ENCODE data around the gene SIPA1L3. TPM values are rescaled to one million over a fixed set of nuclear protein-coding genes. Genes with fewer than 3 reads are reported as not detected.

The SIPA1L3 gene
- total RNA-seq, 6 experiments from 2014 or later, result 9.1 to 20.4 (median 14.9) TPM

GRCh38 chr19:37992761-37993160 is 85.8 kb downstream of the SIPA1L3 start:
- Histone ChIP-seq H3K27ac (no peak overlapping the region), H3K4me1 (peaks cover 0 to 30% (median 8%) of the 10 kb centered on the region in 4 donors)
- intact Hi-C loops (cut with DNase I), result no loop called here

GRCh38 chr19:37994823-37995130 is 87.8 kb downstream of the SIPA1L3 start:
- H3K27ac ChIP-seq, result no peak overlapping the region
- 35% methylated on average over 2 of the region's 8 CpGs for WGBS (ENCODE audit: insufficient coverage, low coverage, low lambda C conversion rate, missing lambda C conversion rate)
- intact Hi-C loops (cut with DNase I), result no loop called here
- H3K27me3 ChIP-seq, result no peaks in the 10 kb centered on the region
- H3K4me1 ChIP-seq, result peaks cover 0 to 18% (median 0%) of the 10 kb centered on the region in 4 donors
- H3K4me3 ChIP-seq, result no peak overlapping the region
- no peaks in the 10 kb centered on the region for H3K9me3 ChIP-seq
- DNase-seq (no peak), ATAC-seq (no peak)
- no peaks in the 10 kb centered on the region for H3K36me3 ChIP-seq
- no peak for TF ChIP-seq CTCF (IDR thresholded peaks at IDR 0.05)
- no peak for TF ChIP-seq POLR2A (IDR thresholded peaks at IDR 0.05)

More at GRCh38 chr19:37992761-37993160, 85.8 kb downstream of the SIPA1L3 start:
- no peaks in the 10 kb centered on the region for H3K9me3 ChIP-seq
- DNase-seq, result no peak
- 85% methylated on average over 5 of the region's 9 CpGs for WGBS (ENCODE audit: insufficient coverage, low coverage, low lambda C conversion rate, missing lambda C conversion rate)
- no peak overlapping the region for H3K4me3 ChIP-seq
- no peaks in the 10 kb centered on the region for H3K36me3 ChIP-seq
- TF ChIP-seq CTCF (IDR thresholded peaks at IDR 0.05) (no peak), POLR2A (IDR thresholded peaks at IDR 0.05) (no peak)
- no peaks in the 10 kb centered on the region for H3K27me3 ChIP-seq
- no peak for ATAC-seq

GRCh38 chr19:37995346-37995745 is 88.3 kb downstream of the SIPA1L3 start:
- ATAC-seq (no peak), DNase-seq (no peak)
- WGBS (ENCODE audit: insufficient coverage, low coverage, low lambda C conversion rate, missing lambda C conversion rate), result 93% methylated on average over 6 of the region's 7 CpGs
- Histone ChIP-seq H3K9me3 (no peaks in the 10 kb centered on the region), H3K36me3 (no peaks in the 10 kb centered on the region), H3K27ac (no peak overlapping the region), H3K27me3 (no peaks in the 10 kb centered on the region), H3K4me1 (peaks cover 0 to 13% (median 0%) of the 10 kb centered on the region in 4 donors), H3K4me3 (no peak overlapping the region)
- TF ChIP-seq POLR2A (IDR thresholded peaks at IDR 0.05) (no peak), CTCF (IDR thresholded peaks at IDR 0.05) (no peak)
- intact Hi-C loops (cut with DNase I), result no loop called here

- intact Hi-C loops (cut with DNase I), result no loop called here
- DNase-seq (no peak), ATAC-seq (no peak)
- Histone ChIP-seq H3K27ac (no peak overlapping the region), H3K27me3 (no peaks in the 10 kb centered on the region), H3K36me3 (no peaks in the 10 kb centered on the region), H3K9me3 (no peaks in the 10 kb centered on the region), H3K4me1 (peaks cover 0 to 9% (median 0%) of the 10 kb centered on the region in 4 donors), H3K4me3 (no peak overlapping the region)
- TF ChIP-seq CTCF (IDR thresholded peaks at IDR 0.05) (no peak), POLR2A (IDR thresholded peaks at IDR 0.05) (no peak)
- 83% methylated on average over 3 of the region's 3 CpGs for WGBS (ENCODE audit: insufficient coverage, low coverage, low lambda C conversion rate, missing lambda C conversion rate)
Measured at GRCh38 chr19:37997911-37998344, 90.9 kb downstream of the SIPA1L3 start.

GRCh38 chr19:37998801-37999308 is 91.8 kb downstream of the SIPA1L3 start:
- no peak overlapping the region for H3K4me3 ChIP-seq
- TF ChIP-seq POLR2A (IDR thresholded peaks at IDR 0.05) (no peak), CTCF (IDR thresholded peaks at IDR 0.05) (no peak)
- WGBS (ENCODE audit: insufficient coverage, low coverage, low lambda C conversion rate, missing lambda C conversion rate), result 94% methylated on average over 3 of the region's 3 CpGs

More at GRCh38 chr19:37998801-37999308, 91.8 kb downstream of the SIPA1L3 start:
- no peak for DNase-seq
- no peak for ATAC-seq
- intact Hi-C loops (cut with DNase I), result no loop called here
- Histone ChIP-seq H3K27me3 (no peaks in the 10 kb centered on the region), H3K36me3 (no peaks in the 10 kb centered on the region), H3K9me3 (no peaks in the 10 kb centered on the region), H3K4me1 (peaks cover 0 to 9% (median 0%) of the 10 kb centered on the region in 4 donors), H3K27ac (peak overlapping the region in 1 of 3 donors; percentile 28)
